Measurements from ENCODE around the gene LSM10.

Gene LSM10

DNA sequence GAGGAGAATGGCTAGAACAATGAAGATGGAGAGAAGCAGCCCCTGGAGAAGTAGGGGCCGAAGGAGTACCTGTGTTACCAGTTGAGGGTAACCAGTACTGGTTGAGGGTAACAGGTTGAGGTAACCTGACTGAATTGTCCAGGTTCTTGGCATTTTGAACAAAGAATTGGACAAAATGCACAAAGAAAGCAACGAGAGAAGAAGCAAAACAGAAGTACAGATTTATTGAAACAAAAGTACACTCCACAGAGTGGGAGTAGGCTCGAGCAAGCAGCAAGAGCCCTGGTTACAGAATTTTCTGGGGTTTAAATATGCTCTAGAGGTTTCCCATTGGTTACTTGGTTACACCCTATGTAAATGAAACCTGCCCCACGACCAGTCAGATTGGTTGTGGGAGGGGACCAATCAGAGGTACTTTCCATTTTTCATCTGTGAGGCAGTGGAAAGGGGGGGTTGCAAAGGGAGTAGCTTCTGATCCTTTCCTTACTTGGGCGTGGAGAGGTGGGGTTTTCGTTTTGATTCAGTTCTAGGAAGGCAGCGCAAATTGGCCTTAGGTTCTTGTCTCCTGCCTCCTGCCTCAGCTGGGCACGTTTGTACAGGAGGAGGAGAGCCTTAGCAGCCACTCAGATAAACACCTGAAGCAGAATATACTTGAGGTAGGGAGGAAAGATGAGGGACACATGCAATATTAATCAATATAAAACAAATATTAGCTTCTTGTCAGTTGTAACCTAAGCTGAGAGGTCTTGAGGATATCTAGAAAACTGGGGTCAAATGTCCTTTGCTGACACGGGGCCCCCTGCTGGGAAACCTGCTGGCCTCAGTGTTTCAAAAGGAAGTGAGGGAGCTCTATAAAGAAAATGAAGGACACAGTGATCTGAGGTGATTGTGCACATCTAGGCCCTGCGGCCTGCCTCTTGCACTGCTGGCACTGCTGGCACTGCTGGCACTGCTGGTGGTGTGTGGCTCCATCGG is 14.3 kb upstream of the LSM10 start:
- no peak for DNase-seq (ENCODE audit: low read depth in 2 of 2, low spot score in 1 of 2)

DNA sequence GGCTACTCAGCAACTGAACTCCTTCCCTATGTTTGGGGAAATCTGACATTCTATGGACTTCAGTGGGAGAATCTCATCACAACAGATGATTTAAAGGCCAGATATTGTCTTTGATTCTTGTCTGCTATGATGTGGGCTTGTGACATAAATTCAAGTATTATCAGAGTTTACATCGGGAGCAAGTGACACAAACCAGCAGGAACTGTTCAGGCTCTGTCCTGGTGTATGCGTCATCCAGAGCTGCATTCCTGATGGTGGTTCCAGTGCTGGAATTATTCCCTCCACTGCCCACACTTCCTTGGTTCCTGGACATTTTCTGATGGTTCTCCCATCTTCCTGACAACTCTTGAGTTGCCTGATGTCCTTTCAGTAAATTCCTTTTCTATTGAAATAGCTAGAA is 10.8 kb upstream of the LSM10 start:
- DNase-seq (ENCODE audit: low read depth in 2 of 2, low spot score in 1 of 2) = no peak

DNA sequence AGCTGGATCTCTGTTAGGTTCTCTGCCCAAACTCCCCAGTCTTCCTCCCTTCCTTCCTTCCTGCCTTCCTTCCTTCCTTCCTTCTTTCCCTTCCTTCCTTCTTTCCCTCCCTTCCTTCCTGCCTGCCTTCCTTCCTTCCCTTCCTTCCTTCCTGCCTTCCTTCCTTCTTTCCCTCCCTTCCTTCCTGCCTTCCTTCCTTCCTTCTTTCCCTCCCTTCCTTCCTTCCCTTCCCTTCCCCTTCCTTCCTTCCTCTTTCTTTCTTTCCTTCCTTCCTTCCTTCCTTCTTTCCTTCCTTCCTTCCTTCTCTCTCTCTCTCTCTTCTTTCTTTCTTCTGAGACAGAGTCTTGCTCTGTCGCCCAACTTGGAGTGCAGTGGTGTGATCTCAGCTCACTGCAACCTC is 8.7 kb upstream of the LSM10 start:
- DNase-seq (ENCODE audit: low read depth in 2 of 2, low spot score in 1 of 2) = no peak

DNA sequence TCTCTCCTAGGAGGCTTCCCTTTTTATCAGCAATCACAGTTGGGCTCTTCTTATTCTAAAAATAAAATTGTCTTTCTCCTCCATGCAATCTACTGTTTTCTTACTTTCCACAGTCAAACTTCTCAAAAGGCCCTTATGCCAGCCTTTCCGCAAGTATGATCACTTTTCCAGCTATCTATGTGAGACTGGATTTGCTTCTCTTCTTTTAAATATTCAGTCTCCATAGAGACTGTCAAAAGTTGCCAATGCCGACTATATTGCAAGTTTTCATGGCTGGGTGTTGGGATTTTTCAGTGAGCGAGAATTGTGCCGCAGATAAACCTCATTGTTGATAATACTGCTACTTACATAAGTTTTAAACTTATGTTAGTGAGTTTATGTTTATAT is 4.8 kb upstream of the LSM10 start:
- no peak for DNase-seq (ENCODE audit: low read depth in 2 of 2, low spot score in 1 of 2)

DNA sequence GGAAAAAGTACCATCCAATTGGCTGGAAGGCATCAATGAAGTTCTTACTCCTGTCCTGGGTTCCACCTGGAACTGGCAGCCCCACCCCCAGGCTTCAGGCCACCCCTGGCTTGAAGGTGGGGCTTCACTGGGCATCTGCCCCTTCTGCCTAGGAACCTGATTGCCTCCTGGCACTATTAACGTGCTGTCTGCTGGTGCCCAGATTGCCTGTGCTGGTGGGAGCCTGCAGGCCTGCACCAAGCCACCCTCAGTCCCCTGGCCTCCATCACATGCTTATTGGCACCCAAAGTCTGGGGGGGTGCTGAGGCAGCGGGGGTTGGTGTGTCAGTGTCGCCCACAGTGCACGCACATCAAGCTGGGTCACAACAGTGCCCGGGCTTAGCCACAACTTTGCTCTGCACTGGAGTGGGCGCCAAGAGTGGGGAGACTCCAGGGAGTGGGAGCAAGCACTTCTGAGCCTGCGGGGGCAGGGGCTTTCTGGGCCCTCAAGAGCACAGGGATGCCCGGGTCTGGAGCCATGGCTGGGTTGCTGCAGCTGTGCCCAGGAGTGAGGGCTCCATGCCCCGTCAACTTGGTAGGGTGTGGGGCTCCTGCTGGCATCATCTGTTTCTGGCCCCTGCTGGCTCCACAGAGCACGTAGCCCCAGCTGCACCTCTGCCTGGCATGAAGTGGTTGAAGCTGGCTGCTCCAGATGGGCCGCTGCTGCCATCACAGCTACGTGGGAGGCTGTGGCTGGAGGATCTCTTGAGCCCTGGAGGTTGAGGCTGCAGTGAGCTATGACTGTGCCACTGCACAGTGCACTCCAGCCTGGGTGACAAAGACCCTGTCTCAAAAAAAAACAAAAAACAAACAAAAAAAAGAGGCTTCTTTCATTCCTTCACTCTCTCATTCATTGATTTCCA is 4.1 kb upstream of the LSM10 start:
- no peak for DNase-seq (ENCODE audit: low read depth in 2 of 2, low spot score in 1 of 2)

DNA sequence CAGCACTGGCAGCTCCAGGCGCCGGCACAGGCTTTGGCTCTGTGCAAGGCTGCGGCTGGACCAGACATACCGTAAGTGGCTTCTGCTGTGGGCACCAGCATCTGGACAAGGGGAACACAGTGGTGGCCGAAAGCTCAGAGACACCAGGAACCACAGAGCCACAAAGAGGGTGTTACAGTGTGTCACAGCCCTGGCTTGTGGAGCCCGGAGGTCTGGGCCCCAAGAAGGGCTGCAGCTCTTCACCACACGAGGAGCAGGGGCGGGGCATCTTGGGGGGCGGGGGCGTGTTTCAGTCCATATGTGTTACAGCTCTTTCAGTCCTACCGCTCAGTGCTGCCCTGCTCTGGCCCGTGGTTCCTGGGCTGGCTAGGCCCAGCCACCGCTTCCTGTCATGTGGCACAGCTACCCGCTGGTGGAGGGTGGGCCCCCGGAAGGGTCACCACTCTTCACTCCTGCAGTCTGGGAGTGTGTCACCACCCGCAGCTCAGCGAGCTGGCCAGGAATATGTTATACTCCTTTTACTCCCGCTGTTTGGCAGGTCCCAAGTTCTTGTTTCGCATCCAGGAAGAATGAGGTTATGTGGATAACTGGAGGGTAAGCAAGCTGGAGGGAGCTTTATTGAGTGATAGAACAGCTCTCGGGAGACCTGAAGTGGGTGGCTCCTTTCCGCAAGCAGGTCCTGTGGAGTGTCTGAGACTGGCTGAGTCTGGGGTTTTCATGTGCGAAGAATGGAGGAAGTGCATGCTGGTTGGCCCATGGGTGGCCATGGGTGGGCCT is 3.3 kb upstream of the LSM10 start:
- peak; percentile 10 to 37 for DNase-seq (ENCODE audit: low read depth in 2 of 2, low spot score in 1 of 2)

DNA sequence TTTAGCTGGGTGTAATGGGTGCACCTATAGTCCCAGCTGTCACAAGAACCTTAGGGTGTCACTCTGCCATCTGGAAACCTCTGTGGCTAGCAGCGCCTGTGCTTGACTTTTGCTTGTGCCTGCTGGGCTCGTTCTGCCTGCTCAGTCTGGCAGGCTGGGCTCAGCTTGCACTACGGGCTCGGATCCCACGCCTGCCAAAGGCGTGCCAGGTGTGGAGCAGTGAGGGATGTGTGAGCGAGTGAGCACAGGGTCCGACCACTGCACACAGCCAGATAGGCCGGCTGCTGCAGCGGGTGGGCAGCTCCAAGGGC is 2.8 kb upstream of the LSM10 start:
- no peak for DNase-seq (ENCODE audit: low read depth in 2 of 2, low spot score in 1 of 2)

DNA sequence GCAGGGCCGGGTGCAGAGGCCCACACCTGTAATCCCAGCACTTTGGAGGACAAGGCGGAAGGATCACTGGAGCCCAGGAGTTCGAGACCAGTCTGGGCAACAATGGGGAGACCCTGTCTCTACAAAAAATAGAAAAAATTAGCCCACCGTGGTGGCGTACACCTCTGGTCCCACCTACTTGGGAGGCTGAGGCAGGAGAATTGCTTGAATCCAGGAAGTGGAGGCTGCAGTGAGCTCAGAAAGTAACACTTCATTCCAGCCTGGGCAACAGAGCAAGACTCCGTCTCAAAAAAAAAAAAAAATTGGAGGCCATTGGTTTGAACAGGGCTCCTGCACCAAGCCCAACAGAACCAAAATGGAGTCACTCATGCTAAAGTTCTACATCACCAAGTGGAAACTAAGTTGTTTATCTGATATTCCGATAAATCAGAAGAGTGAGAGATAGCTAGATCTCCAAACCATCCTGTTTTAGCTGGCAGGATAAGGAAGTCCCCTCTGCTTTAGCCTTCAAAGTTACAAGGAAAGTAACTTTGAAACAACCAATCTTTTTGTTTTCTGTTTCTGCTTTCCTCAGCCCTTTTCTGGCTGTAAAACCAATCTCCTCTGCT is 766 bp upstream of the LSM10 start:
- no peak for DNase-seq (ENCODE audit: low read depth in 2 of 2, low spot score in 1 of 2)

DNA sequence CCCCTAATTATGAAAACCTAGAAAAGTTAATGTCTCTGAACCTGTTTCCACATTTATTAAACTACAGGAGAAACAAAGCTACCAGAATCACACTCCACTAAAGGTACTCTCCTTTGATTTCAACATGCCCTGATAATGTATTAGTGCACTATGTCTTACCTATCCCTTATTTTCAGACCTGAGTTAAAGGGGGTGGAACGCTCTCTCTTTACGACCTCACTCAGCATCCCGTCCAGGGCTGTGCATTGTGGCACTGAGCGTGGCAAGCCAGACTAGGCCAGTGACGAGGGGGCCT is 678 bp downstream of the LSM10 start:
- no peak for DNase-seq (ENCODE audit: low read depth in 2 of 2, low spot score in 1 of 2)

DNA sequence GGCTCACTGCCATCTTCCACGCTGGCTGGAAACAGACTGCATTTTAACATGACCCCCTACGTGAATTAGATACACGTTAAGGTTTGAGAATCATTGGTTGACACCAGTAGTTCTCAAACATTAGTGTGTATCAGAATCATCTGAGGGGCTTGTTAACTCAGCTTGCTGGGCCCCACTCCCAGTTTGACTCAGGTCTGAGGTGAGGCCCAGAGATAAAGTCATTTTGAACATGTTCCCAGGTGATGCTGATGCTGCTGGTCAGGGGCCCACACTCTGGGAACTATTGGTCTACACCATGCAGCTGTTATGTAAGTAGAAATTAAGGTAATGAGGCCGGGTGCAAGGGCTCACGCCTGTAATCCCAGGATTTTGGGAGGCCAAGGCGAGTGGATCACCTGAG is 1.3 kb downstream of the LSM10 start:
- no peak for DNase-seq (ENCODE audit: low read depth in 2 of 2, low spot score in 1 of 2)

DNA sequence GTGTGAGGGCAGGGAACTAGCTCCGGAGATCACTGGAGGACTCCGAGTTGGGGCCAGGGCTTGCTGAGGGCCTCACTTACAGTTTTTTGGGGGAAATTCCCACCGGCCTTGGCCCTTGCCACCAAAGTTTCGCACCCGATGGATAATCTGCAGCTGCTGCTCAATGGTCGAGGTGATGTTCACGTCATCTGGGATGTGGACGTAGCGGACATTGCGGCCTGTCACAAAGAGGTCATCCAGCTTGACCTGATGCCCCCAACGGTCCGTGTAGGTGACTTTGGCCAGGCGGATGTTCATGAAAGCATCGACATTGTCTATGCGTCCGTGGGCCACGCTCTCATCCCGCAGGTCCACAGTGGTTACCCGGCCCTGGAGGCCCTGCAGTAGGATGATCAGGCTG is 4.0 kb downstream of the LSM10 start:
- no peak for DNase-seq (ENCODE audit: low read depth in 2 of 2, low spot score in 1 of 2)

DNA sequence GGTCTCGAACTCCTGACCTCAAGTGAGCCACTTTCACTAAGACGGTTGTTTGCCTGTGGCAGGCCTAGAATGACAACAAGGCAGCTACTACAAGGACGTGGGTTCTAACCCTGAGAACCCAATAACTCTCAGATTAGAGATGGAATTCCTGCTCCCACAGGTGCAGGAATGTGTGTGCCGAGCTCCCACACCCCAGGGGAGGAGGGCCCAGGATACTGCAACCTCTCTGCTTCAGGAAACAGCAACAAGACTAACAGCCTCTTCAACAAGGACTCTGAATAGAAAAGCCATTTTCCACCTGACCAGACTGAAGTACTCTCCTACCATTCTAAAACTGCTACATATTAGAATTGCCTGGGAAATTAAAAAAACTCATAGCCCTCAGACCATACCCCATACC is 4.9 kb downstream of the LSM10 start:
- DNase-seq (ENCODE audit: low read depth in 2 of 2, low spot score in 1 of 2) = no peak

DNA sequence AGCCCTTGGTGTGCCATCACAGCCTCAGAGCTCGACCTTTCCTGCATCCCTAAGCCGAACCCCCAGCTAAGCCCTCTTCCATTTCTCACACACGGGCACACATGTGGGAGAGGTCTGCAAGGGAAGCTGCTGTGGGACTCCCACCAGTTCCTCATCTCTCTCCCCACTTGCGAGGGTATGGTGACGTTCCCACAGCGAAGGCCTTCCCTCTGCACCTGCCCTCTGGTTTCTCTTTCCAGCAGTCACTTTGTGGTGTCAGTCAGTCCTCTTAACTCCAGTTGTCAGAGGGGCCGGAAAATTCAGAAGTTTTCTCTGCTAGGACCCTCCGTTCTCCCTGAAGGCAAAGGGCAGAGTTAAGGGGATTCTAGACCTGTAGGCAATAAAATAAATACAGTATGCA is 6.4 kb downstream of the LSM10 start:
- no peak for DNase-seq (ENCODE audit: low read depth in 2 of 2, low spot score in 1 of 2)

DNA sequence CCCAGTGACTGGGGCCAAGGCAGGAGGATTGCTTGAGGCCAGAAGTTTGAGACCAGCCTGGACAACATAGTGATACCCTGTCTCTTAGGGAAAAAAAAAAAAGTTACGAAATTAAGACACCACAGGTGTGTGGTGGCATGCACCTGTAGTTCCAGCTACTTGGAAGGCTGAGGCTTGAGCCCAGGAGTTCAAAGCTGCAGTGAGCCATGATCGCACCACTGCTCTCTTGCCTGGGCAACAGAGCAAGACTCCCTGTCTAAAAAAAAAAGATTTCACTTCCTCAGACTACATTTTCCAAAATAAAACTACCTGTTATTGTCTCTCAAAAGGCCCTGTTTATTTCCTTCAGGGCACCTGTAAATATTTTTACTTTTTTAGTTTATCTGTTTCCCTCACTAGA is 7.3 kb downstream of the LSM10 start:
- DNase-seq (ENCODE audit: low read depth in 2 of 2, low spot score in 1 of 2) = no peak

DNA sequence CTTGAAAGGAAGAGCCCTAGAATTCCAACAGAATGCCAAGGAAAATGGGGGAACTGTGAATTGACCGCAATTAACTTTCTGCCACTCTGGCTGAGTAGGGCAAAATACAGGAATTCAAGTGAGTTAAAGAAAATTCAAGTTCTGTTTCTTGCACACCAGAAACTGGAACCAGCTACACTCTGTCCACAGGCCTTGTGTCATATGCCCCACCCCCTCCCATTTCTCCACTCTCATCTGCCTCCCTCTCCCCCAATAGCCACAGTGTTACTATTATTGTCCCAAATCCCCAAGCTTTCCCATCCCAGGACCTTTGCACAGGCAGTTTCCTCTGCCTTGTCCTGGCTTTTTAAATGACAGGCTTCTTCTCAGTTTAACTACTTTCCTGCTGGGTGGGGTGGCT is 7.7 kb downstream of the LSM10 start:
- no peak for DNase-seq (ENCODE audit: low read depth in 2 of 2, low spot score in 1 of 2)

DNA sequence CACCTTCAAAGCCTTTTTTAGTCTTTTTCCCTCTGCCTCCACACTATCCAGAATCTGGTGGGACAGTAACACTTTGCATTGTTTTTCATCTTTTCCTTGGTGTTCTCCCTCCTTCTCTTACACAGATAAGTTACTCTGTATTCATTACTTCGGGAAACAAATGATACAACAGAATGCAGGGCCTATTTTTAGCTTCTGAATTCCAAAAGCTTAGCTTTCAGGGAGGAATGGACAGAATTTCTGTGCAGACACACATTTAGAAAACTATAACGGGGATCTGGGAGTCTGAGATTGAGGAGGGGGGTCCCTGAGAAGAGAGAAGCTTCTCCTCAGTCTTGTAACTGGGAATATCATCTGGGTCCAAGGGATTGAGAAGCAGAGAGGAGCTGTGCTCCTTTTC is 8.4 kb downstream of the LSM10 start:
- DNase-seq (ENCODE audit: low read depth in 2 of 2, low spot score in 1 of 2) = no peak

DNA sequence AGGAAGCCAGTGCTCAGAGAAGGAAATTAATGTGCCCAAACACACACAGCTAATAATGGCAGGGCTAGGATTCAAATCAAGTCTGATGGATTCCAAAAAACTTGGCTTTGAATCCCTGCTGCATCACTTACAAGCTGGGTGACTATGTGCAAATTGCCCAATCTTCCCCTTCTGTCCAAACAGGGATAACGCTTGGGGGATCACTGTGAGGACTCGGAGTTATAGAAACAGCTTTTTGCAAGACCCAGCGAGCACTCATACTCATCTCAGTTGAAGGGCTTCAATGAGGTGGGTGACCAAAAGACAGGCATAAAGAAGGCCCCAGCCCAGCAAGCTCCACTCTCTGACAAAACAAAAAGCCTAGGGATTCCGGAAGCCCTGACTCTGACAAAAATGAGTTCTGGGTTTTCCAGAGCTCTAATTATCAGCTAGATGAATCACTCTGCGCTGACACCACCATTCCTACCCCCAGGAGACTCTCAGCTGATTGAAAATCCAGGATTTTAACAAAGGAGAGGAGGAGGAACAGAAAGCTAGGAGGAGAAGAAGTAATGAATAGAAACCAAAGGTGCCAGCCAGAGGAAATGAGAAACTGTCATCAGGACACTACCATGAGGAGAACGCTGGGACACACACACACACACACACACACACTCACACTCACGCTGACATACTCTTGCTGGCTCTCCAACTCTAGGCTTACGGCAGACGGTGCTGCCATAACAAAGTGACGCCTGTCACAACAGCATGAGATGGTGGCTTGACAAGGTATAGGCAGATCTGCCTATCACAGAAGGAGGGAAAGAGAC is 10.4 kb downstream of the LSM10 start:
- no peak for DNase-seq (ENCODE audit: low read depth in 2 of 2, low spot score in 1 of 2)

DNA sequence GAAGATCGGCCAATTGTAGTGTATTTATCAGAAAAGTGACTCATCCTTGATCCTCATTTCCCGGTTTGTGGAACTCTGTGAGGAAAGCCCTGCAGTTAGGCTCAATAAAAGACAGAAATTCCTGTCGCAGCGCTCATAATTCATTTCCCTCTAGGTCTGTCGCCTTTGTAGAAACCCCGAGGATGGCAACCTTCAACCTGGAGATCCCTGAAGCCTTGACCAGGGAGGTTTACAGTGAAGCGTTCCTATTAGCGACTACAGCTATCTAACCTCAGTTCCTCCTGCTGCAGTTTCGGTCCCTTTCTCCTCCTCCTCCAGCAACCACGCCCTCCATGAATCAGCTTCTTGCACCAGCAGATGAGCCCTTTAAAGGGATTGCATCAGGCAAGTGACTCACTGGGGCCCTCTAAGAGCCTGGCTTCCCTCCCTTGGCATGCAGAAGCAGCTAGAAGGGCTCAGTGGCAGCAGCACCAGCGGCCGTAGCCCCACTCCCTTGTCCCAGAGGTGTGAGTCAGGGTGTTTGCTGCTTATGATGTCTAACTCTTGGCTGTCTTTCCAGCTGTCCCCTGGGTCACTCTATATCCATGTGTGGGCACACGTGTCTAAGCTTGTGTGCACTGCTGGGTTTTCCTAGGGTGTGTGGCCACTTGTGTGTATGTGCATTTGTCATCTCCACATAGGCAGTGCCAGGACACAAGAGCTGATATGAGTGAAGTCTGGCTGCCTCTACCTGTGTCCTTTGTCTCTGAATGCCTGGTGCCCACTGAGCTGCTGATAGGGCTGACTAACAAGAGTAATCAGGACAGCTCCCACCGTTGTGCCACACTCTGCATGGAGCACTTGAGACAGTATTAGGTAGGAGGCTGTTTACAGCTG is 11.2 kb downstream of the LSM10 start:
- DNase-seq (ENCODE audit: low read depth in 2 of 2, low spot score in 1 of 2) = peak; percentile 60 to 76

DNA sequence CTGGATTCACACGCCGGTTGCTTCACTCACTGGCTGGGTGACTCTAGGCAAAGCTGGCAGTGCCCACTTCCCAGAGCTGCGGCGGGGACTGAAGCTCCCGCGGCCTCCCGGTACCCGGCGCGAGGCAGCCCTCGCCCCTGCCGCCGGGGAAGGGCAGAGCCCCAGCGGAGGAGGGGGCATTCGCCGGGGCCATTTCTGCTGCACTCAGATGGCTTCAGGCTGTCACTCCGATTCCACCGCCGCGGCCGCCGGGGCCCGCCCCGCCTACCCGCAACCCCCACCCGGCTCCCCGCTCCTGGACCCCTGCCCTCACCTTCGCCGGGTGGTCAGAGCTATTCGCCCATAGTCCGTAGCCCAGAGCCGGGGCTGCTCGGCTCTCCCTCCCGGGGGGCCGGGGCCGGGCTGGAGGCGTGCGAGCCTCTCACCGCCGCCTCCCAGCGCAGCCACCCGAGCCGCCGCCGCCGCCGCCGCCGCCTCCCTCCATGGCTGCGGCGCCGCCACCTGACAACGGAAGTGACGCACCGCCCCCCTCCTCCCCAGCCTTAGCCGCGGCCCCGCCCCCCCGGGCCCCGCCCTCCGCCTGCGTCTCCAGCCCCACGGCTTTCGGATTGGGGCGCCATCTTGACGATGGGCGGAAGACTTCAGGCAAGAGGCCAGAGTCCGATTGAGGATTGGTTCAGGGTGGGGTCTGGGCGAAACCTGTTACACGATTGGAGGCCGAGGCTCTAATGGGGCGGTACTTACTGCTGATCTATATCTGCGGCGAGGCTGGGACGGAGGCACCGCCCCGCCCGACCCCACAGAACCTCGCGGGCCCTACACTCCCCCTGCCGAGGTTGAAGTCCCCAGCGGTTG is 12.1 kb downstream of the LSM10 start, which contains the start of gene STK40:
STK40 (minus strand) TSS at position 515 of the 855 bp plus-strand sequence. CDS start 24,592 bp downstream, outside the sequence.
- peak; percentile 96 to 98 for DNase-seq (ENCODE audit: low read depth in 2 of 2, low spot score in 1 of 2)
